Stimulated activated CD8-positive, alpha-beta memory T cell treated with anti-CD3 and anti-CD28 coated beads, Interleukin-4, amount 100 ng/mL, for 24 hours (primary cell): ENCODE measurements around the gene ATP6V0A1.
"Not testable (repeated sequence)": the region's sequence is repeated elsewhere in the genome, so short reads cannot be mapped to it uniquely, and the experiment has no call there.

Experiments used
- DNase-seq: peaks from one replicate; pipeline ENCODE4 v3.0.0-alpha.2; 2020; ENCODE audit warnings: low read depth

ATP6V0A1 gene

DNA sequence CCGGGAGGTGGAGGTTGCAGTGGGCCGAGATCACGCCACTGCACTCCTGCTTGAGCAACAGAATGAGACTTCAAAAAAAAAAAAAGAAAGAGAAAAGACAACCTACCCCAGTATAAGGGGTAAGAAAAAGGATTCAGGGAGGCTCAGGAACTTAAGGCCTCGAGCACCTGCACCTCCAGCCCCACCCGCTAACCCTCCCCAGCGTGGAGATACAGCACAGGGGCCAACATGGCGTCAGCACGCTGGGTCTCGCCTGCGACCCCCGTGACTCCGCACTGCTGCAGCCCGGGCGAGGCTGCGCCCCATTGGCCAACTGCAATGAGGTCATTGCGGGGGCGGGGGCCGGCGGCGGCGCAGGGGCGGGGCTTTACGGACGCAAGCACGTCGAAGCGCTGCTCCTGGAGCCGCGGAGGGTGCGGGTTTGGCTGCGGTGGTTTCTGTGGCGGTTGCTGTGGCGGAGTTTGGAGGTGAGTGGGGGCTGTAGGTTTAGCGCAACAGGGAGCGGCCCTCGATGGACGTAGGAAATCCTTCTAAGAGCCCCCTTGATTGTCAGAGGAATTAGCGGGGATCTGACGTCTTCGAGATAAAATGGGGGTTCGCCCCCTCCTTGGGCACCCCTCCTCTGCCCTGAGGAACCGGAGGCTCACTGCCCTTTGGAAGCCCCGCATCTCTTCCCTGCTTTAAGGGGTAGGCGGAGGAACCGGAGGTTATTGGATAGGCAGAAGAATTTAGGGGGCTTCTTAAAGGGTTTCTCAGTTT is at the start of gene ATP6V0A1:
Gene ATP6V0A1 (plus strand): TSS at position 382 of the 759 bp plus-strand sequence. CDS start 2,017 bp downstream, outside the sequence.
- peak; percentile 83 for DNase-seq

DNA sequence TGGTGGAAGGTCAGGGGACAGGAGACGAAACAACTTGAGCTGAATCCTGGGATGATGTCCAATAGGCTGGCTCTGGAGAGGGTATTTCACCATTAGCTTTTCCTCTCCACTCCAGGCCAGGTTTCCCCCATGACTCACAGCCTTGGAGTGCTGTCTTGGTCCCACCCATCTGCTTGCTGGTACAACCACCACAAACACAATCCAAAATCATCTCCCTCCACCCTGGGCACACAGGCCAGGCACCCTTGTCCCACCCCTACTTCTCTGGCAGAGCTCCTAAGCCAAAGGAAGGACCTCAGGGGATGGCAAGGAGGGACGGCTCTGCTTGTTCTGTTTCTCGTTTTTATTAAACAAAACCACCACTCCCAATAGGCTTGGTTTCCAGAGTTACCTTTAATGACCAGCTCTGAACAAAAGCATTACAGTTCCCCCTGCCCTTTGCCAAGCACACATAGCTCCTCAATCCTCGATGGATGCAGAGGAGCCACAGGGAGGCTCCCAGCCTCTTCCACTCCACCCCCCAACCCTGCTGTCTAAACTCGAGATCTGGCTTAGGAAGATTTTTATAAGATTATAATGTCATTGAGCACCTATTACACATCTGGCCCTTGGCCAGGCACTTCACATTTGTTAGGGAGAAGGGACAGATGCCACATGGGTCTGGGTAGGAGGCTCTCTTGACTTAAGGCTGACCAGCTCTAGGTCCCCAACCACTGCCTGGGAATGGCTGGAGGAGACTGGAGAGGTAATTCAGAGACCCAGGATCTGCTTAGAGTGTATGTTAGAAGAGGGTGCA is 49.0 kb upstream of the ATP6V0A1 start:
- DNase-seq, result no peak

DNA sequence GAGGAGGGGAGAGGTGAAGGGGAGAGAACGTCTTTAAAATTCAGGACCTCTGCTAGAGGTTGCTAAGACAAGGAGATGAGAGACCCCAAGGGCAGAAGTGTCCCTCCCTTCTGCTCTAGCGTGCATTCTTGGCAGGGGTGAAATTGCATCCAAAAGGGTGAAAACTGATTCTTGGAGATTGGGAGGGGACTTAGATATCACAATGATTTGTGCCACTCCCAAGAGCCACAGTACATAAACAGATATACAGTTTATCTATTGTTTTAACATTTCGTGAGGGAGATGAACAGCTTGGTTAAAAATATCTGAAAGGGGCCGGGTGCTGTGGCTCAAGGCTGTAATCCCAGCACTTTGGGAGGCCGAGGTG is 48.4 kb upstream of the ATP6V0A1 start:
- no peak for DNase-seq

- DNase-seq, result no peak
These were observed 47.3 kb upstream of the ATP6V0A1 start for GRCh38 chr17:42411361-42411760.

DNA sequence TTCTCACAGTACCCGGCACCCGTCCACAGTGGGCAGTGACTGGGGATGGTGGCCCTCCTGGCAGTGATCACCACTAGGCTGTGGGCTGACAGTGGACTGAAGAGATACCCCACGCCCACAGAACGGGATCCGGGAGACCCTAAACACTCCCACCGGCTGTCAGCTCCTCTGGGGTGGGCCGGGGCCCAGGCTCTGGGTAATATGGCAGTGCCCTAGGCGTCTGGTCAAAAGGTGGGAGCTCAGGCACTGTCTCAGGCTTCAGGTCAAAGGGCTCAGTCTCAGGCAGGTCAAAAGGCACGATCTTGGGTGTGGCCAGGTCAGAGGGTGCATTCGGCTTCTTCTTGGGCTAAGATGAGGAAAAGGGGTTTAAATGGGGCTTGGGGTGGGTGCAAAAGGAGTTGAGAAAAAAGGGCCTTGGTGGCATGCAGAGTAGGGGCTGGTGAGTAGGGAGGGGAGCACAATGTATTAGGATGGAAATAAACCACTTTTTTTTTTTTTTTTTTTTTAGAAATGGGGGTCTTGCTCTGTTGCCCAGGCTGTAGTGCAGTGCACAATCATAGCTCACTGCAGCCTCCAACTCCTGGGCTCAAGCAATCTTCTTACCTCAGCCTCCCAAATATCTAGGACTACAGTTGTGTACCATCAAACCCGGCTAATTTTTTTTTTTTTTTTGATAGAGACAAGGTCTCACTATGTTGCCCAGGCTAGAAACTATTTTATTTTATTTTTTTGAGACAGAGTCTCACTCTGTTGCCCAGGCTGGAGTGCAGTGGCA is 46.6 kb upstream of the ATP6V0A1 start:
- no peak for DNase-seq

- no peak for DNase-seq
These were observed 45.1 kb upstream of the ATP6V0A1 start for GRCh38 chr17:42413464-42414040.

- no peak for DNase-seq
These were observed 43.8 kb upstream of the ATP6V0A1 start for GRCh38 chr17:42414704-42415409.

GRCh38 chr17:42417981-42418380 is 40.7 kb upstream of the ATP6V0A1 start:
- not testable (repeated sequence) for DNase-seq

DNA sequence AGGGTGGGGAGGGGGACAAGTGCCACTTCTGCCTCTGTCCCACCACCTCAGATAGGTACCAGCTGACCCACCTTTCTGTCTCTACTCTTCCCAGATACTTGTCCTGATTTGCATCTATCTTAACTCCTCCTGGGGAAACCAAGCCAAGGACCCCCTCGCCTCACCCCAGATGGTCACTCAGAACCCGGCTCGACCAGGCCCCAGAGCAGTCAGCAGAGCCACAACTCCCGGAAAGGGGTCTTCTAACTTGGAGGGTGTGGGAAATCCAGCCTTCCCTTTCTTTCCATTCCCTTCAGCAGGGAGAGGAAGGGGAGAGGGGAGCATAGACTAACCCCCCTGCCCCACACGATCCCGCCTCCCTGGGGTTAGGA is 37.6 kb upstream of the ATP6V0A1 start:
- DNase-seq, result no peak

GRCh38 chr17:42421507-42422338 is 37.0 kb upstream of the ATP6V0A1 start:
- no peak for DNase-seq

- DNase-seq, result no peak
These were observed 36.2 kb upstream of the ATP6V0A1 start for GRCh38 chr17:42422412-42422957.

- DNase-seq, result no peak
These were observed 35.5 kb upstream of the ATP6V0A1 start, which contains the start of gene CAVIN1 for GRCh38 chr17:42422958-42423712. Gene CAVIN1 (minus strand): TSS chr17:42423256. CDS start chr17:42423097, 159 bp downstream.

DNA sequence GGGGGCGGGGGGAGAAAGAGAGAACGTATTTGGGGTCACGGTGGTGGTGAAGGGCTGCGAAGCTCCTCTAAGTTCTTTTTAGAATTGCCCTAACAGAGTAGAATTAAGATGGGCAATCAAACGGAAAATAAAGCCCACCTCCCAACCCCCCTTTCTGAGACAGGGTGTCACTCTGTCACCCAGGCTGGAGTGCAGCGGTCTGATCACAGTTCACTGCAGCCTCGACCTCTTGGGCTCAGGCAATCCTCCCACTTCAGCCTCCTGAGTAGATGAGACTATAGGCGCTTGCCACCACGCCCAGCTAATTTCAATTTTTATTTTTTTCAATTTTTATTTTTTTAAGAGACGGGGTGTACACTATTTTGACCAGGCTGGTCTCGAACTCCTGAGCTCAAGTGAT is 34.9 kb upstream of the ATP6V0A1 start:
- DNase-seq, result no peak

- no peak for DNase-seq
These were observed 33.6 kb upstream of the ATP6V0A1 start for GRCh38 chr17:42424991-42425610.

- no peak for DNase-seq
These were observed 30.3 kb upstream of the ATP6V0A1 start for GRCh38 chr17:42428141-42428944.

GRCh38 chr17:42429726-42430447 is 28.8 kb upstream of the ATP6V0A1 start:
- DNase-seq, result no peak

- DNase-seq, result no peak
These were observed 26.9 kb upstream of the ATP6V0A1 start for GRCh38 chr17:42431758-42432161.

- DNase-seq, result no peak
These were observed 22.3 kb upstream of the ATP6V0A1 start for GRCh38 chr17:42436391-42436790.
